ENCODE data around the gene PTPMT1.
A peak's percentile ranks its signal among the peaks of the same experiment; 100 is the strongest.
"Not testable (repeated sequence)": the region's sequence is repeated elsewhere in the genome, so short reads cannot be mapped to it uniquely, and the experiment has no call there.

PTPMT1 gene, protein sequence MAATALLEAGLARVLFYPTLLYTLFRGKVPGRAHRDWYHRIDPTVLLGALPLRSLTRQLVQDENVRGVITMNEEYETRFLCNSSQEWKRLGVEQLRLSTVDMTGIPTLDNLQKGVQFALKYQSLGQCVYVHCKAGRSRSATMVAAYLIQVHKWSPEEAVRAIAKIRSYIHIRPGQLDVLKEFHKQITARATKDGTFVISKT

DNA sequence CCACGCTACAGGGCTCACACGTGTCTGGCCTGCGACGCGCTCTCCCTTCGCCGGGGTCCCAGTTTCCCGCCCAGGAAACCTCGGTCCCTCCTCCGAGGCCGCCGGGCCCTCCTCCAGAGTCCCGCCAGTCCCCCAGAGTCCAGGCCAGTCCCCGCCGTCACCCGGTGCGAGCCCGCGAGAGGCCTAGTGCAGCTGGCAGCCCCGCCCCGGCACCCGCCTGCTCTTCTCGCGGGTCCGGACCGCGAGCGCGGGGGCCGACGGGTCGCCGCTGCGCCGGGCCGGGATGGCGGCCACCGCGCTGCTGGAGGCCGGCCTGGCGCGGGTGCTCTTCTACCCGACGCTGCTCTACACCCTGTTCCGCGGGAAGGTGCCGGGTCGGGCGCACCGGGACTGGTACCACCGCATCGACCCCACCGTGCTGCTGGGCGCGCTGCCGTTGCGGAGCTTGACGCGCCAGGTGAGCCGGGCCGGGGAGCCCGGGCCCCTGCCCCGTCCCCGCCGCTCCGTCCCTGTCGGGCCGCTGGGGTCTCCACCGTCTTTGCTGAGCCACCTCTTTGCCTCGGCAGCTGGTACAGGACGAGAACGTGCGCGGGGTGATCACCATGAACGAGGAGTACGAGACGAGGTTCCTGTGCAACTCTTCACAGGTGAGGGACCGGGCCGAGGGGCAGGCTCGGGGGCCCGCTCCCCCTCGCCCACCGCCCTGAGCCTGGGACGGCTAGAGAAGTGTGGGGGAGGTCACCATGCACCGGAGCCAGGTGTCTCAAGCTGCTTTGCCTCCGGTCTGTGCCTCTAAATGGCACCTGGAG, at the start of gene PTPMT1:
Gene PTPMT1 (plus strand): TSS at position 260 of the 809 bp plus-strand sequence. CDS start 24 bp downstream, at position 284.
- DNase-seq (ENCODE audit: low read depth), result peak; percentile 44

DNA sequence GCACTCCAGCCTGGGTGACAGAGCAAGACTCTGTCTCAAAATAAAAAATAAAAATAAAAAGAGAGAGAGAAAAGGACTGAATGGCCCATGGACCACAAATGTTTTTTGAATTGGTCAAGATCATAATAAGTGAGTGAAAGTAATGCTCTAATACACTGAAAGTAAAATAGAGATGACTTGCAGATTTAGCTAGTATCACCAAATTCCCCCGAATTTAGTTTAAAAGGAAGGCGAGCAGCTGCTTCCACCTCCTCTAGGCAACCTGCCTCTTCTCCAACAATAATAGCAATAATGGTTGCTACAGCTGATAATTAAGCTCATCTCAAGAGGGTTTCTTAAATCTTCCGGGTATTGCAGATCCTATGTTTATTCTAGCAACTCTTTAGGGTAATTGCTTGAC, 49.2 kb upstream of the PTPMT1 start:
- no peak for DNase-seq (ENCODE audit: low read depth)

DNA sequence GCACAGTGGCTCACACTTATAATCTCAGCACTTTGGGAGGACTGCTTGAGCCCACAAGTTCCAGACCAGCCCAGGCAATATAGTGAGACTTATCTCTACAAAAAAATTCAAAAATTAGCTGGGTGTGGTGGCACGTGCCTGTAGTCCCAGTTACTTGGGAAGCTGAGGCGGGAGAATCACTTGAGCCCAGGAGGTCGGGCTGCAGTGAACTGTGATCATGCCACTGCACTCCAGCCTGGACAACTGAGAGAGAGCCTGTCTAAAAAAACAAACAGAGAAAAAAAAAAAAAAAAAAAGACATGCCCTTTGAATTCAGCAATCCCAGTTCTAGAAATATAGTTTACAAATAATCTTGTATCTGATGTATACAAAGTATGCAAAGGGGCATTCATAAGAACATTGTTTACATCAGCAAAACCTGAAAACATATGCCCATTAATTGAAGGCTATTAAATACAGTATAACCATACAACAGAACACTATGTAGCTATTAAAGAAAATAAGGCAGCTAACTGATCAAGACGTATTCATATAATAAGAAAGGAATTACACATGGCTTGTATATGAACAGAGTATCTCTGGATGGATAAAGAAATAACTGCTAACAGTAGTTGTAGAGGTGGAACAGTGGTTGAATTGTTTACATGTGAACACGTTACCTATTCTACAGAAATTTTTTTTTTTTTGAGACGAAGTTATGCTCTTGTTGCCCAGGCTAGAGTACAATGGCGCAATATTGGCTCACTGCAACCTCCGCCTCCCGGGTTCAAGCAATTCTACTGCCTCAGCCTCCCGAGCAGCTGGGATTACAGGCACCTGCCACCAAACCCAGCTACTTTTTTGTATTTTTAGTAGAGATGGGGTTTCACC, 48.2 kb upstream of the PTPMT1 start:
- no peak for DNase-seq (ENCODE audit: low read depth)

DNA sequence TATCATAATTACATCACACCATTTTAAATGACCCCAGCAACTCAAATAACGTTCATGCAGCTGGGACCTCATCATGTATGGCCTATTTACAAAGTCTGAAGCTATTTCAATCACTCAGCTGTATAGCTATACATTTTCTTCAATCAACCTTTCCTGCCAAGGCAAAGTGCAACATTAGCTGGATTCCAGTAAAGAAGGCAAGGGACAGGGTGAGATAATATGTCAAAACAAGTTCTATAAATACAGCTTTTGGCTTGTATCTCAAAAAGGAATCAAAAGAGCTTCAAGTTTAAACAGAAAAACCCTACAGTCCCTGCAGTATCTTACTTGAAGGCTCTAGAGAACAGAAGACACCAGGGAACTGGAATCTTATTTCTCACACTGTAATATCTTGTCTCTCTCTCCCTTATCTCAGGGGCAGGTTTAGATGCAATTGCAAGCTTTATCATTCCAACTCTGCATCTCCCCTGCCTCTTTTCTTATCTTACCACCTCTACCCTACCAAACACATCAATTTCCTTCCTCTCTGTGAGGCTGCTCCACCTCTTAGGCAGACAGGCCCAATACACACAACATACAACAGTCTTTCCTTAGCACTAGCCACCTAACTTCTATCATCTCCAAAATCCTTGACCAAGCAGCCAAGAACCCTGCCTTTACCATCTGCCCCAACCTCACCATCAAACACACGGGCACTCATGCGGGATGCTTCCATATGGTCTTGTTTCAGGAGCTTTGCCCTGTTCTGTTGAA, 47.0 kb upstream of the PTPMT1 start:
- no peak for DNase-seq (ENCODE audit: low read depth)

DNA sequence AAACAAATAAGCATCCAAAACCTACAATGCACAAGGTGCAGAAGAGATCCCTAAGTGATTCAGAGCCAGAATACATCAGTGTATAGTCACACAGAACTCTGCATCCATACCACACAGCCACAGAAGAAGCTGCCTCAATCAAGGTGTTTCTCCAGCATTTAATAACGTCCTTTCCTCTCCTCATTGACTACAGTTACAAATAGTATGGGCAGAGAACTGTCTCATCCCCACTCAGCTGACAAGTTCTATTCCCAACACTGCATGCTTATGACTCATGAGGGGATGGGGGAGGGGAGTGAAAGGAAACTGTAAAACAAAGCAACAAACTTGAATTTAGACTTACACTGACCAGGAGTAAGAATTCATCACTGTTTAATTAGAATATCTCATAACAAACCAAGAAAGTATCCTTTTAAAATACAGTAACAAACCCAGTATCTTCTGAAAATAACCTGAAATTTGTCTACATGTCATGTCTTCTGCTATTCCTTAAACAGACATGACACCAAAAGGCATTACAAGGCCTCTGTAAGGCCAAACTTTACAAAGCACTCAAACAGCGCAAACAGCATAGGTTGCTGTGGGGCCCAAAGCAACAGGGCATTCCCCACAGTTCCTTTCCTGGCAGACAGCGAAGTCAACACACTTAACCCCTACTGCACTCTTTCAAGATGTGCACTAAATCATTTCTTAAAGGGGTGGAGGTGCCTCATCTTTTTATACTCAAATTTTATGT, 41.7 kb upstream of the PTPMT1 start:
- DNase-seq (ENCODE audit: low read depth), result peak; percentile 60

DNA sequence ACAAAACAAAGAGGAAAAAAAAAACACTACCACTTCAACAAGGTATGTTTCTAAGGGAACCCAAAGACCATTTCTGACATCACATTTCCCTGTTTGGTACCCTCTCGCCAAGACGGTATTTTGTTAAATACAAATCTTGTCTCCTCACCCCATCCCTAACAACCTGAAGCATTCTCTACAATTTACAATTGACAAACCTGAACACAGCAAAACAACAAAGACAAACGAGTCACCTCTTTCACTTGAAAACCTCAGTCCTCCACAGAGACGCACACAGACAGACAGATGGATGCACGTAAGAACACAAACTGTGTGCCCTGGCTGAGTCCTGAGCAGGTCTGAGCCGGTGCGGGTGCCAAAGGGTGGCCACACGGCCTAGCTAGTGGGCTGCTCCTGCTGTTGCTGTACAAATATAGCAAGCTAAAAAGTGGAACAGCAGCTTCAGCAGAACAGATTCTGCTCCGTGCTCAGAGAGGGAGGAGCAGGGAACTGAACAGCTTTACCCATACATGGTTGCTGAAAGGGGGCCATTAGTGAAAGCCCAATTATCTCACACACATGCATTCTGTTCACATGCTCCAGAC, 41.0 kb upstream of the PTPMT1 start:
- no peak for DNase-seq (ENCODE audit: low read depth)

DNA sequence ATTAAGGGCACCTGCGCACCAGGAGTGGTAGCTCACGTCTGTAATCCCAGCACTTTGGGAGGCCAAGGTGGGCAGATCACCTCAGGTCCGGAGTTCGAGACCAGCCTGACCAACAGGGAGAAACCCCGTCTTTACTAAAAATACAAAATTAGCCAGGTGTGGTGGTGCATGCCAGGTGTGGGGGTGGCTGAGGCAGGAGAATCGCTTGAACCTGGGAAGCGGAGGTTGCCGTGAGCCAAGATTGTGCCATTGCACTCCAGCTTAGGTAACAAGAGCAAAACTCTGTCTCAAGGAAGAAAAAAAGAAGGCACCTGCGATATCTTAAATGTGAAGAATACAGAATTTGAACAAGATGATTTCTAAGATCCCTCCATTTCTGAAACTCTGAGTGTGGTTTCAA, 39.4 kb upstream of the PTPMT1 start:
- DNase-seq (ENCODE audit: low read depth), result not testable (repeated sequence)

DNA sequence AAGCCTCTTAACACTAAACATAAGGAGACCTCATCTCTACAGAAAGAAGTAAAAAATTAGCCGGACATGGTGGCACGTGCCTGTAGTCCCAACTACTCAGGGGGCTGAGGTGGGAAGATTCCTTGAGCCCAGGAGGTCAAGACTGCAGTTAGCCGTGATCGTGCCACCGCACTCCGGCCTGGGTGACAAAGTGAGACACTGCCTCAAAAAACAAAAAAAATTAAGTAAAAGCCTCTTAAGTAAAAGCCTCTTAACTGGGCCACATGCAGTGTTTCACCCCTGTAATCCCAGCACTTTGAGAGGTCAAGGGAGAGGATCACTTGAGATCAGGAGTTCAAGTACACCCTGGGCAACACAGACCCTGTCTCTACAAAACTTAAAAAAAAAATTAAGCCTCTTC, 38.2 kb upstream of the PTPMT1 start:
- DNase-seq (ENCODE audit: low read depth), result no peak

DNA sequence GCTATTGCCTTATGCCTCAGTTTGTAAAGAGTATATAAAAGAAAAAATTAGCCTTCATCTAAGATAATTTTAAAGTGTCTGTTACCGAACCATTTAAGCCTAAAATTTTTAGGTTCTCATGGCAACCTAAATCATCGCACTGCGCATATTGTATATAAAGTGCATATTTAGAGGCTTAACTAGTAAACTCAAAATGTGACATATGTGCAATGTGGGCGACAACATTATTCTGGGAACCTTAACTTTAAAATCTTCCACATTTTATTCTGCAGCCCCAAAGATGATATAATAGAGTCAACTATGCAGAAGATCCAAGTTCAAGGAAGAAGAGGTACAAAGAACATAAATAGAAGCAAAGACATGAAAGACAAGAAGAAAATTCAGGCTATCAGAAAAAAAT, 35.4 kb upstream of the PTPMT1 start:
- DNase-seq (ENCODE audit: low read depth), result no peak

DNA sequence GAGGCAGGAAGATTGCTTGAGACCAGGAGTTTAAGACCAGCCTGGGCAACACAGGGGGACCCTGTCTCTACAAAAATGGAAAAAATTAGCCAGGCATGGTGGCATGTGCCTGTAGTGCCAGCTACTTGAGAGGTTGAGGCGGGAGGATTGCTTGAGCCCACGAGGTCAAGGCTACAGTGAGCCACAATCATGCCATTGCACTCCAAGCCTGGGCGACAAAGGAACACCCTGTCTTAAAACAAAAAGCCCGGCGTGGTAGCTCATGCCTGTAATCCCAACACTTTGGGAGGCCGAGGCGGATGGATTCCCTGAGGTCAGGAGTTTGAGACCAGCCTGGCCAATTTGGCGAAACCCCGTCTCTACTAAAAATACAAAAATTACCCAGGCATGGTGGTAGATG, 34.7 kb upstream of the PTPMT1 start:
- DNase-seq (ENCODE audit: low read depth), result not testable (repeated sequence)

DNA sequence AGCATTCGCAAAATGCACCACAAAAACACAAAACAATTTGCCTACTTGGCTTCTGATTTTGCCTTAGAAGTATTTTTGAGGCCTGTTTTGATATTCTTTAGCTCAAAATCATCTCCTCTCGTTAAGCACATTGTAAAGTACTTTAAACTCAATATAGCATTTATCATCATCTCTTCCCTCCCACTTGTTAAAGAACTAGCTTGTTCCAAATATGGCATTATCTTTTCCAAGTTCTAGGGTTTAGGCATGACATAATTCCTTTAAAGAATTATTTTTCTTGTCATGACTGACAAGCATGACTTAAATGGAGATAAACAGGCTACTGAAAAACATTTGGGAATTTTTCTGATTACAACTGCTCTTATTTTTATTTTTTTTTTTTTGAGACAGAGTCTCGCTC, 33.7 kb upstream of the PTPMT1 start:
- no peak for DNase-seq (ENCODE audit: low read depth)

DNA sequence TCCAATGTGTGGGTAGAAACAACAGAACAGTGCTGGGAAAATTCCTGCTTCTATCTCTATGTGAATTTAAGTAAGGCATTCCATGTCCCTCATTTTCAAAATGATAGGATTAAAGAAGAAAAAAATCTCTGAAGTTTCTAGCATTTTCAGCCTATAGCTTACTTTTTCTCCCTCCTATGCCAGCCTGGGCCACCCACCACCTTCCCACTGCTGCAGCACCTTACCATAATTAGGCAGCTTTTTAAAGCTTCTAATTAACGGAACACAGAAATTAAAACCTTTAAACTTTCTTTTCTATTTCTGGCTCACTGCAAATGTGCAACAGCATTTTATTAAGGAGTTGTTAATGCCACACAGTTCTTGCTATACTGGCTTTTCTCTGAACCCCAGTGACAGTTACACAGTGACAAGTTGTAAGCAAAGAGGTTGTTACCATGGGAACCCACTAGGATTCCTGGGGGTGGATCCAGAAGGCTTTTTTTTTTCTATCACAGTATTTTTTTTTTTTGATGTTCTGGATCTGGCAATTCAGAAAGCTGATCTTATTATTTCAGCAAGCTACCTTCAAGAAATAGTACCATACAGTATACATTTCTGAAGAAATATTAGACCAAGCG, 32.7 kb upstream of the PTPMT1 start:
- no peak for DNase-seq (ENCODE audit: low read depth)

DNA sequence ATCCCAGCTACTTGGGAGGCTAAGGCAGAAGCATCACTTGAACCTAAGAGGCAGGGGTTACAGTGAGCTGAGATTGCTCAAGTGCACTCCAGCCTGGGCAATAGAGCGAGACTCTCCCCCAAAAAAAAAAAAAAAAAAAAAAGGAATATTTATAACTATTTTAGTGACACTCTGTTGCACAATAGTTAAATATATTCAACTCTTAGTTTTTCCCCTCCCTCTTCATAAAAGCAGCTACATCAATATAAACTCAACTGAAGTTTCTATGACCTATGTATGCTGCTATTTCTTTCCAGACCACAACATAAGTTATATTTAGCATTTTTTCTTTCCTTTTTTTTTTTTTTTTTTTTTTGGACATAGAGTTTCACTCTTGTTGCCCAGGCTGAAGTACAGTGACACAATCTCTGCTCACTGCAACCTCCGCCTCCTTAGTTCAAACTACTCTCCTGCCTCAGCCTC, 31.7 kb upstream of the PTPMT1 start:
- peak; percentile 45 for DNase-seq (ENCODE audit: low read depth)

DNA sequence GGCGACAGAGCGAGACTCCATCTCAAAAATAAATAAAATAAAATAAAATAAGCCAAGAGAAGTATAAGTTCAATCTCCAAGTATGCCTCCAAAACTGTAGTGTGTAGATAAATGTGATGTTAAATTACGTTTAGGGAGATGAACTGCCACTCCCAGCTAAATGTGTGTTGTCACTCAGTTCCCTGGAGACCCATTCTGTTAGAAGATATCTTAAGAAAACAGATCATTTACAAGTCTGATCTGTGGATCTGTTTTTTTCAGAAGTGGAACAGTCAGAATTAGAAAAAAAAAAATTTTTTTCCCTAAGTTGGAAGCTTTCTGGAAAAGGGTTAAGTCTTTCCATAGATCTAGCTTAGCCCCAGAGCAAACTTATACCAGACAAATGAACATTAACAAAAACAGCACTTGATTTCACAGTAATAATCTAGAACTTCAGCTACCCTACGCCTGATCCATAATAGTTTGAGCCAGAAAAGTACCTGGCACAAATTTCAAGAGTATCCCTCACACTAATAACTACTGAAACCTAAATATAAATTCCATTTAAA, 30.6 kb upstream of the PTPMT1 start:
- no peak for DNase-seq (ENCODE audit: low read depth)

DNA sequence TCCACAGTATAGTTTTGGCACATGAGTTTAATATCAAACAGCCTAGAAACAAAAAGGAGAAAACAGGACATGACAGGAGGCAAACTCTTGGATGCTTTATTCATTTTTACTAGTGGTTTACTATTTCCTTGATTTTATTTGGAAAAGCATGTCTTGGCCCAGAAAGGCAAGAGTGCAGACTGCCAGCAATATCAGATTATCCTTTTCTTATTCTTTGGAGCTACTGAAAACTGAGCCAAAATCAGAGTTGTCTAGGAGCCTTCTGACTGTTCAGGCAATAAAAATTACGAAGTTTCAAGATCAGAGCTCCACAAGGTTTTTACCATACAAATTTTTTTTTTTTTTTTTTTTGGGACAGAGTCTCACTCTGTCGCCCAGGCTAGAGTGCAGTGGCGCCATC, 28.5 kb upstream of the PTPMT1 start:
- no peak for DNase-seq (ENCODE audit: low read depth)

DNA sequence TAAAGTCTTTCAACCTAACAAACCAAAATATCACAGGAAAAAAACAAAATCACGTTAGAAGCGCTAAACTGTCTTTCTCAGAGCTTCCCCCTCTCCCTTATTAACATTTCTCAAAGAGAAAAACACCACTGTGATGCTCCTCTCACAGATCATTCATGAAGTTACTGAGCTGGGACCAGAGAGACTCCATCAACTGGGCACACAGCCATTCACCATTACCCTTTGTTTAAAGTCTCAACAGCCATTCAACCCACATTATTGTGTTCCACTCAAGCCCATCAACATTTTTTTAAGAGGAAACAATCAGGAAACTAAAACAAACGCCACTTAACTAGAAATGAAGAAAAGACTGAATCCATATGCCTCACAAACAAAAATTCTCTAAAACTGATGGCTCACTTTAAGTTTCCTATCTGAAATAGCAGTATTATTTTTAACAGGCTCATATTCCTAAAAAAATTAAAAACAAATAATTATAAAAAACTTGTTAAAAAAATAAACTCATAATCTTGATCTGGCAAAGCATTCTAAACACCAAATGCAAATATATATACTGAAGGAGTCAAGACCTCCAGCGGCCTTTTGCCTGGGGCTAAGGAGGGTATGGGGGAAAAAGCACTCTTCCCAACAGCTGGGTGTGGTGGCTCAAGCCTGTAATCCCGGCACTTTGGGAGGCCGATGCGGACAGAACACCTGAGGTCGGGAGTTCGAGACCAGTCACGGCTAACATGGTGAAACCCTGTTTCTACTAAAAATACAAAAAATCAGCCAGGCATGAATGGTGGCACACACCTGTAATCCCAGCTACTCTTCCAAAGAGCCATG, 26.4 kb upstream of the PTPMT1 start:
- no peak for DNase-seq (ENCODE audit: low read depth)

DNA sequence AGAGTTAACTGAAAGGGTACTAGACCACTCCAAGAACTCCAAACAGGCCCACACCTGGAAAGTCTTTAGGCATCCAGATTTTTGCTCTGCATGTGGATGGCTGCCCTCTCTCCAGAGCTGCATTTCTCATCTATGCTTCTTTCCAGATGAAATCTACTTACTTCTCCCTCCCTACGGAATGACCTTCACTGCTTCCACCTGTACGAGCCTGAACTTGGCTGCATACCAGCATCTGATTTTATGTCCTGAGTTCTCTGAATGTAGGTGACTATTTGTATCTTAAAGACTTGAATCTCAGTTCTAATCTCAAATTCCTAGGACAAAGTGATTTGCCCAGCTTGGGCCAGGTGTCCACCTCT, 25.7 kb upstream of the PTPMT1 start:
- no peak for DNase-seq (ENCODE audit: low read depth)

DNA sequence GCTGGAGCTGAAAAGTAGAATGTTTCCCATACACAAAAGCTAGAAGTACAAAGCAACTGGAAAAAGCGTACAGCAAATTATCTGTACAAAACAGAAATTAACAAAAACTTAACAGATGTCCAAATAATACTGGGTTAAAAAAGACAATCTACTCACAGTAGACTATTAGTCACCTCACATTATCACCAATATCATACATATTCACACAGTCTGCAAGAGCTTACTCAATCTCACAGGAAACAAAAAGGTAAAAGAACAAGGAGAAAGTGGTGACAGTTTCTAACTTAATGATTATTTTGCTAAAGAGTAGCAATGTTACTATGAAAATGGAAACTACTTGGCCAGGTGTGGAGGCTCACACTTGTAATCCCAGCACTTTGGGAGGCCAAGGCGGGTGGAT, 24.3 kb upstream of the PTPMT1 start:
- no peak for DNase-seq (ENCODE audit: low read depth)

DNA sequence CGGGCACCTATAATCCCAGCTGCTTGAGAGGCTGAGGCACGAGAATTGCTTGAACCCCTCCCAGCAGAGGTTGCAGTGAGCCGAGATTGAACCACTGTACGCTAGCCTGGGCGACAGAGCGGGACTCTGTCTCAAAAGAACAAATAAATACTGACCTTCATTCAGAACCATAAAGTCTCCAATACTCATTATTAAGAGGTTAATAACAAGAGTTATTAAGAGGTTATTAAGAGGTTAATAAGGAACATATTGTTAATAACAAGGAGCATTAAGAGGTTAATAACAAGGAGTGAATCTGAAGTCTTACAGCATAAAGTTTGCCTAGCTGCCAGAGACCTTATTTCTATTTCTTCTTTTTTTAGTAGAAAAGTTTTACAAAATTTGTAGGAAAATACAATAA, 20.1 kb upstream of the PTPMT1 start:
- no peak for DNase-seq (ENCODE audit: low read depth)

All from GM04504 (cell line).